ENCODE results near the gene CMIP. TPM values are rescaled to one million over a fixed set of nuclear protein-coding genes. Genes with fewer than 3 reads are reported as not detected.

Gene CMIP
- total RNA-seq, 1 donor from 2014 or later, result 111 TPM

DNA sequence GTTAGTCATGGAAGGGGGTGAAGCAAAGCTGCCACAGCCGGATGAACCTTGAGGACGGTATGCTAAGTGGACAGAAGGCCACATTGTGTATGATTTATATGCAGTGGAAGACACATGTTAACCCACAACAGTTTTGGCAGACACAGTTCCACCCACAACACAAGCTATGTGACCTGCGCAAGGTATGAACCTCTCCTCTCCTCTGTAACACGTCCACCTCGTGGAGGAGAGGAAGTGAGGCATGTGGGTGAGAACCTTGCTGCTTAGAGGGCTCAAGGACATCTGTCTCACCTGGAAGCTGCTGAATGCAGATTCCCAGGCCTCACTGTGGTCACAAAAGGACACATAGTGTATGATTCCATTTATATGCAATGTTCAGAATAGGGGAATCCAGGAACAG, 198.3 kb downstream of the CMIP start:
- no peak for DNase-seq (ENCODE audit: extremely low read depth, low read depth, low spot score)

- DNase-seq (ENCODE audit: extremely low read depth, low read depth, low spot score), result no peak
These were observed 200.7 kb downstream of the CMIP start for GRCh38 chr16:81645266-81645694.

DNA sequence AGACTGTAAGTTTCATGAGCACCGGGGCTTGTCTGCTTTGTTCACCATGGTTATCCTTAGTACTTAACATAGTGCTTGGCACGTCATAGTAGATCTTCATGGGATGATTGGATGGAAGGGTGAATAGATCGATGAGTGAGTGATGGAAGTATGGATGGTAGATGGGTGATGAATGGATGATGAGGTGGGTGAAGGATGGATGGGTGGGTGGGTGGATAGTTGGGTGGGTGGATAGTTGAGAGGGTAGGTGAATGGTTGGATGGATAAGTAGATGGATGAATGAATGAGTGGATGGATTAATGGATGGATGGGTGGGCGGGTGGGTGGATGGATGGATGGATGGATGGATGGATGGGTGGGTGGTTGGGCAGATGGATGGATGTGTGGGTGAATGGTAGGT, 201.3 kb downstream of the CMIP start:
- no peak for DNase-seq (ENCODE audit: extremely low read depth, low read depth, low spot score)

- no peak for DNase-seq (ENCODE audit: extremely low read depth, low read depth, low spot score)
These were observed 202.0 kb downstream of the CMIP start for GRCh38 chr16:81646561-81646960.

DNA sequence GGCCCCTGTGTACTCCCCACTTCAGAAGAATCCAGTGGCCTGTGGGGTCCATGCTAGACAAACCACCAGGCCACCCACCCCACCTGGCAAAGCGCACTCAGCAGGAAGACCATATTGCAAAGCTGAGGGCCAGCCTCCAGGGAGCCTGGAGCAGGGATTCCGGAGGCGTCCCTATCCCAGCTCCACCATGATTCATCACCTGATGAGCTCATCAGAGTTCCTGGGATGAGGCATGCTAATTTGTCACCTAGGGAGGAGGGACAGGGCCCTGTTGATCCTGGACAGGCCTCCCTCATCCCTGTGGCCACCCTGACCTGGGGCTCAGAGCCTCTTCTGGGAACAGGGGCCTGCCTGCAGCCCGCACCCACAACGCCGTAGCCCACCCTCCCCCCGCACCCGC, 202.9 kb downstream of the CMIP start:
- DNase-seq (ENCODE audit: extremely low read depth, low read depth, low spot score), result no peak

DNA sequence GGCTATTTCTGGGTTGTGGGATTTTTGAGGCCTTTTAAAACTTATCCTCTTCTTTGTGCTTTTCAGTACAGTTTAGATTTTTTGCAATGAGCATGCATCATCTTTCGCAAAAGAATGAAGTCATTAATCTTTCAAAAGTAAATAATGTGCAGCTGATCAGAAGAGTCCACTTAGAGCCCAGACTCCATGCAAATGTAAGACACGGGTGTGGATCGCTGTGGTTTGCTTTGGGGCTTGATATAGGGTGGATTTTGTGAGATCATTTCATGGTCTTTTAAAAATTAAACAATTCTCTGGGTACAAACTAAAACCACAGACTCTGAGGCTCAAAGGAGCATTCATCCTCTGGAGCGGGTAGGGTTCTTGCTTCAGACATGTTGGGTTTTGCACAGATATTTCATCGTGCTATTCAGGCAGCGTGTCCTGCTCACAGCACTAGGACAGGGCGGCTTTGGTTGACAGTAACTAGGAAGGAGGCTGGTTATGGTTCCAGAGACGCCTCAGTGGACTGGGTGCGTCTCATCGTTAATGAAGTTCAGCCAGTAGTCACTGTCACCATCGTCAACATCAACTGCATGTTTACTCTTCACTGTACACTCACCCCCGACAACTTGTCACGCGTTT, 205.1 kb downstream of the CMIP start:
- no peak for DNase-seq (ENCODE audit: extremely low read depth, low read depth, low spot score)

DNA sequence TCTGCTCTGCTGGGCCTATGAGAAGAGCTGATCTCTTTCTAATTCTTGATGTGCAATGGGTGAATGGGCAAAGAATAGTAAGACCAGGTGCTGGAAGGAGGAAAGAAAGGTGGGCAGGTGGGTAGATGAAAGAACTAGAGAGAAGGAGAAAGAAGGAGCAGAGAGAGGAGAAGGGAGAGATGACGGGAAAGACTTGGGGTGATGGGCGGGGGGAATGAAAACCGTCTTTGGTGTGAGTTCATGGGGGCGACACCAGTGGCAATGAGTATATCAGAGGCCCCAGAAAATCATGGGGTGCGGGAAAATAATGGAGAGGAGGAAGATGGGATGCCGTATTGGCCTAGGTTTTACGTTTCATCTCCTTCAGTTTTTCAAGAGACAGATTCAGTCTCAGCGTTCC, 205.7 kb downstream of the CMIP start:
- no peak for DNase-seq (ENCODE audit: extremely low read depth, low read depth, low spot score)

DNA sequence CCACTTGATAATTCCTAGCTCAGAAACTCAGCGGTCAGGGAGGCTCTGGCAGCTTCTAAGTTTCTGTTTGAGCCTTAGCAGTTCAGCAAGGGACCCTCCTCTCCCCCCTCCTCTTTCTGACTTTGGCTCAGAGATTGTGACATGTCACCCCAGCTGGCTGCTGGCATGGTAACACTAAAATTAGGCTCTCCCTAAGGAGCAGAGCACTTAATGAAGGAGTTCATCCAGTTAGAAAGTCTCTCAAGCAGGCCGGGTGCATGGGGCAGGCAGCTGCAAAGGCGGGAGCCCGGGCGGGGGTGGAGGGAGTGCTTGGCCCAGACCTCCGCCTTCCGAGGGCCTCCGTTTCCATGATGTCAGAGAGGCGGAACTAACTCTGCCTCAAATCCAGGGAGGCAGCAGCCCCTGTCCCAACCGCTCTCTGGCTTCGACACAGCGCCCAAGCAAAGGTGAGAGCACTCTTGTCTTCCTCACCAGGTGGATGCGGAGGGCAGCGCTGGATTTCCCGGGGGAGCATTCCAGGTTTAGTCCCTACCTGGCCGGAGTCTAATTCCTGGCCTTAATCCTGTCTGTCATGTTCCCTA, 206.5 kb downstream of the CMIP start:
- DNase-seq (ENCODE audit: extremely low read depth, low read depth, low spot score), result no peak

GRCh38 chr16:81651758-81652718, 207.4 kb downstream of the CMIP start:
- no peak for DNase-seq (ENCODE audit: extremely low read depth, low read depth, low spot score)

- DNase-seq (ENCODE audit: extremely low read depth, low read depth, low spot score), result no peak
These were observed 208.3 kb downstream of the CMIP start for GRCh38 chr16:81652798-81653505.

DNA sequence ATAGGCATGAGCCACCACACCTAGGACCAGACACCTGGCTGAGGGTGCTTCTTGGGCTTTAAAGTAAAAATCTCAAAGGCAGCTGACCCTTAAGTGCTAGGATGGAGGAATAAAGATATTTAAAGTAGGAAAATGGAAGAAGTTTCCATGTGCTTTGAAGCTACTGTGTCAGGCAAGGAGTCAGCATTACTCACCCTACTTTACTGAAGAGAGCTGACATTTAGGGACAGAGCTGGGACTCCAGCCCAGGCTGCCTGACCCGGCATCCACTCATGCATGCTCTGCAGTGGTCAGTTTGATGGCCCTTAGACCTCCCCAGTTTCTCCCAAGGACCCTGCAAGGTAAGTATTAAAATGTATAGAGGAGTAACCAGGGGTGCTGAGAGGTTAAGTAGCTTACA, 209.7 kb downstream of the CMIP start:
- DNase-seq (ENCODE audit: extremely low read depth, low read depth, low spot score), result no peak

DNA sequence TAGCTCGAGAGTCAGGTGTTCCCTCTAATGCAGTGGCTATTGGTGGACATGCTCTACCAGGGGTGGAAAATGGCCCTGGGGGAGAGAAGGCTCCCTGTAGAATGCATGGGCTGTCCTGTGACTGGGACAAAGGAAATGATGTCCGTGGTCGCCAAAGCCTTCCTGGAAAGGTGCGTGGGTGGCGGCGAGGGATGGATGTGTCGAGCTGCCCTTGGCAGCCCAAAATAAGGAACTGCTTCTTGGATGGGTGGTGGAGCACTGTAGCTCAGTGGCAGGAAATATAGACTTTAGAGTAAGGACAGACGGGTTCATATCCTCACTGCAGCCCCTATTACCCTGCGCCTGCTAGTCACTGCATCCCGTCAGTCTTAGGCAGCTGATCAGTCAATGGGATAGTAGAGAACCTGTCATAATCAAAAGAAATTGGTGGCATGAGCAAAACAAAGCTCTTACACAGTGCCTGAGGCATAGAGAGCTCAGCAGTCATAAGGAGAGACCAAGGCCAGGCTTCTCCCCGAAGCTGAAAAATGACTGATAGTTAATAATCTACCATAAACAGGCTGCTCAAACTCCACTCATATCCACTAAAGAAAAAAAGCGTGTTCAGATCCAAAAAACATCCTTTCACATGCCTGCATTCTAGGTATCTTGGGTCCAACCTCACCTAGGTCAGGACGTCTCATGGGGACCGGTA, 211.0 kb downstream of the CMIP start:
- DNase-seq (ENCODE audit: extremely low read depth, low read depth, low spot score), result no peak

- no peak for DNase-seq (ENCODE audit: extremely low read depth, low read depth, low spot score)
These were observed 212.6 kb downstream of the CMIP start for GRCh38 chr16:81657224-81657623.

- no peak for DNase-seq (ENCODE audit: extremely low read depth, low read depth, low spot score)
These were observed 213.2 kb downstream of the CMIP start for GRCh38 chr16:81657781-81658180.

- no peak for DNase-seq (ENCODE audit: extremely low read depth, low read depth, low spot score)
These were observed 213.8 kb downstream of the CMIP start for GRCh38 chr16:81658373-81658772.

DNA sequence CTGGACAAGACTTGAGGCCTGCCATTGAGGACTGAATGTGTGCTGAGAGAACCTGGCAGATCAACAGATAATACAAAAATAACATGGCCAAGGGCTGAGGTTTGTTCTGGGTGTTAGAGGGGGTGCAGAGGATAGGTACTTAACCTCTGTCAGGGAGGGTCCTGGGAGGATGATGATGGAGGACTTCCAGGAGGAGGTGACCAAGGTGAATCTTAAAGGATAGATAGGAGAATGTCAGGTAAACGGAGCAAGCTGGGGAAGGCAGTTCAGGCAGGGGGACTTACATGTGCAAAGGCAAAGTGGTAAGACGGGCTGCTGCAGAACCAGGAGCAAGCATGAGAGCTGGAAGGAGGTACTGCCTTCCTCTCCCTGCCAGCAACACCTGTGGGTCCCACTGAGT, 214.6 kb downstream of the CMIP start:
- no peak for DNase-seq (ENCODE audit: extremely low read depth, low read depth, low spot score)

DNA sequence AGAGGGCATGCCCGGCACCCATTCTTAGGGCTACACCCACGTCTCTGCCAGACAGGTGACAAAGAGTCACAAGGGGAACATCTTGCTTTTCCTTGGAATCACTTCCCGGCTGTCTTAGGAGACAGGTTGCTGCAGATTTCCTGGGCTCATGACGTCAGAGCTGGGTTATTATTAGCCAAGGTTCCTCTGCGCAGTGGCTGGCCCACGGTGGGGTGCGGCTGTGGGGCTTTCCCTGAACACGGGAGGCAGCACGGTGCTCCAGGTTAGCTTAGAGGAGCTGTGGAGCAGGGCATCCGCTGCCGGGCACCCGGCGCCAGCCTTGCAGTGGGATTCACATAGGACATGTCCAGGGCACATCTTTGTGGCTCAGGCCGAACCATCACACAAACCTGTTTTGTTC, 216.5 kb downstream of the CMIP start:
- DNase-seq (ENCODE audit: extremely low read depth, low read depth, low spot score), result no peak

DNA sequence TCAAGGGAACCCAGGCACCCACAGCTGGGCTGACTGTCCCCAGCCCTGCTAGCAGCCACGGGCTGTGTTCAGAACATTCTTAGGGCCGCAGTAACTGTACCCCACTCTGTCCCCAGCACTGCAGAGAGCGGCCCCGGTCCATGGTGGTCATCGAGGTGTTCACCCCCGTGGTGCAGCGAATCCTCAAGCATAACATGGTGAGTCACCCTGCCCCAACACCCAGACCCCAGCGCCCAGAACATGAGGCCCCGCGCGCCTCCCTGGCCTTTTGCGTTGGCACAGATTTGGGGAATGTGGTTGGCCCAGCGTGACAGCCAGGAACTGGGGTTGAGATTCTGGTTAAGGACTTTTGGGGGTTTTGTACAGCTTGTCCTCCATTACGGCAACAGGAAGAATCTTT, 219.5 kb downstream of the CMIP start:
- DNase-seq (ENCODE audit: extremely low read depth, low read depth, low spot score), result no peak

GRCh38 chr16:81665588-81665987, 221.0 kb downstream of the CMIP start:
- no peak for DNase-seq (ENCODE audit: extremely low read depth, low read depth, low spot score)

- DNase-seq (ENCODE audit: extremely low read depth, low read depth, low spot score), result no peak
These were observed 221.5 kb downstream of the CMIP start for GRCh38 chr16:81666113-81666512.

Measured in glomerular endothelial cell (primary cell).